ENCODE data around the gene SLC9A9.

DNA sequence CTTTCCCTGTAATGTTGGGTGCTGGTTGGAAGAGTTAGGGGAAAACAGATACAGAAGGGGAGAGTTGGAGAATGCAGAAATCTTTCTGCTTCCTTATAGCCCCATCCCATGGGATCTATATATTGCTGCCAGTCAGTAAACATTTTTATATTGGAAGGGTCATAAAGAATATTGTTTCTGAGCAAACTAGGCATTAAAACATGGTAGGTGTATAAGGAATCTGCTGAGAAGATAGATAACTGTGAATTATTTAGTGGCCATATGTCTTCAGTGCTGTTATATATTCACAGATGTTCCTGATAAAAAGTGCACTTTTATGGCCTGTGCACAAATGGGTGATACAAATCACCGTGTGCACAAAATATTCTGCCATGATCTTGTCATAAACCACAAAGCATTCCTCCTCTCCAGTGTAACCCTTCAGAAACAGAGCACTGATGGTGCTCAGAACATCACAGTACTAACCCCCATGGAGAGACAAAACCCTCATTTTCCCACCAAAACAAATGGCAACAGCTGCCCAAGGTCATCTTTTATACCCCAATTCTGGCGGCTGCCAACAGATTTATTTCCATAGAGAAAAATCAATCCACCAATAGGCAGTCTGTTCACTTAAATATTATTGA lies 269.3 kb downstream of the SLC9A9 start:
- TF ChIP-seq, protein P1, sequence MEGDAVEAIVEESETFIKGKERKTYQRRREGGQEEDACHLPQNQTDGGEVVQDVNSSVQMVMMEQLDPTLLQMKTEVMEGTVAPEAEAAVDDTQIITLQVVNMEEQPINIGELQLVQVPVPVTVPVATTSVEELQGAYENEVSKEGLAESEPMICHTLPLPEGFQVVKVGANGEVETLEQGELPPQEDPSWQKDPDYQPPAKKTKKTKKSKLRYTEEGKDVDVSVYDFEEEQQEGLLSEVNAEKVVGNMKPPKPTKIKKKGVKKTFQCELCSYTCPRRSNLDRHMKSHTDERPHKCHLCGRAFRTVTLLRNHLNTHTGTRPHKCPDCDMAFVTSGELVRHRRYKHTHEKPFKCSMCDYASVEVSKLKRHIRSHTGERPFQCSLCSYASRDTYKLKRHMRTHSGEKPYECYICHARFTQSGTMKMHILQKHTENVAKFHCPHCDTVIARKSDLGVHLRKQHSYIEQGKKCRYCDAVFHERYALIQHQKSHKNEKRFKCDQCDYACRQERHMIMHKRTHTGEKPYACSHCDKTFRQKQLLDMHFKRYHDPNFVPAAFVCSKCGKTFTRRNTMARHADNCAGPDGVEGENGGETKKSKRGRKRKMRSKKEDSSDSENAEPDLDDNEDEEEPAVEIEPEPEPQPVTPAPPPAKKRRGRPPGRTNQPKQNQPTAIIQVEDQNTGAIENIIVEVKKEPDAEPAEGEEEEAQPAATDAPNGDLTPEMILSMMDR (IDR thresholded peaks at IDR 0.05), result no peak
- no peak for TF ChIP-seq POLR2A (IDR thresholded peaks at IDR 0.05)
- TF ChIP-seq POLR2AphosphoS5 (IDR thresholded peaks at IDR 0.05), result no peak

Measured in gastroesophageal sphincter (tissue), 3 donors.